ENCODE data around the gene LRRC26.

DNA sequence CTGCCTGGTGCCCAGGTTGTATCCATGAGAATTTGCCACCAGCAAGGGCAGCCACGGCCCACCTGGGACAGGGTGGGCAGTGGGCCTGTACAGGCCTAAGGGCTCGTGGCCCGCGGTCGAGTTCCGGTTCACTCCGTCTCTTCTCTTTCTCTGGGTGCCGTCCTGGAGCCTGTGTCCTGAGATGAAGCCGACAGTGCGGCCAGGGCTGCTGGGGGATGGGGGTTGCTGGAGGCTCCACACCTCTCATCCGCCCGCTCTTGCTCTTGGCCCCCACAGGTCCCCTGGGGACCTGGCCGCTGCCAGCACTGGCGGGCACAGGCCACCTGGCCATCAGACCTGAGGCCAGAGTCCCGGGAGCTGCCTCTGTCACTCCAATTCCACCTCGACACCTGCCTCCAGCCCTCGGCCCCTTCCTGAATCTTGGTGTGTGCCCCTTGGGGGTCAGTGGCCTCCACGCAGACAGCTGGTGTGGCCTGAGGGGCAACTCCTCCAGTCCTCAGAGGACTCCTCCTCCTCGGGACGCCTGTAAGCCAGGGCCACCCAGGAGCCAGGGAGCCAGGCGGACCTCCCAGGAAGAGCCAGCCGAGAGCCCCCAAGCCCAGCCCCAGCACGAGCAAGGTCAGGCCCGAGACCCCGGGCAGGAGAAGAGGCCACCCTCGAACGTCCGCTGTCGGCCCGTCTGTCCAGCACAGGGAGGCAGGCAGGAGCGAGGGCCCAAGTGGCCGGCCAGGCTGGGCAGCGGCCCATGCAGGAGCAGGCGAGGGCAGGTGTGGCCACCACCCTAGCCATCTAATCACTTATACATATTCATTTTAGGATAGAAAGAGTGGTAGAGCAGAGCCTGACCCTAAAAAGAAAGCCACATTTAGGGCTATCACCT, 5.2 kb downstream of the LRRC26 start:
- TF ChIP-seq CTCF (IDR thresholded peaks at IDR 0.05; ENCODE audit: insufficient read depth, low read length) (no peak), POLR2AphosphoS5 (IDR thresholded peaks at IDR 0.05; ENCODE audit: low read depth) (no peak), GABPA (IDR thresholded peaks at IDR 0.05; ENCODE audit: low read depth) (no peak)
- TF ChIP-seq, protein P1, sequence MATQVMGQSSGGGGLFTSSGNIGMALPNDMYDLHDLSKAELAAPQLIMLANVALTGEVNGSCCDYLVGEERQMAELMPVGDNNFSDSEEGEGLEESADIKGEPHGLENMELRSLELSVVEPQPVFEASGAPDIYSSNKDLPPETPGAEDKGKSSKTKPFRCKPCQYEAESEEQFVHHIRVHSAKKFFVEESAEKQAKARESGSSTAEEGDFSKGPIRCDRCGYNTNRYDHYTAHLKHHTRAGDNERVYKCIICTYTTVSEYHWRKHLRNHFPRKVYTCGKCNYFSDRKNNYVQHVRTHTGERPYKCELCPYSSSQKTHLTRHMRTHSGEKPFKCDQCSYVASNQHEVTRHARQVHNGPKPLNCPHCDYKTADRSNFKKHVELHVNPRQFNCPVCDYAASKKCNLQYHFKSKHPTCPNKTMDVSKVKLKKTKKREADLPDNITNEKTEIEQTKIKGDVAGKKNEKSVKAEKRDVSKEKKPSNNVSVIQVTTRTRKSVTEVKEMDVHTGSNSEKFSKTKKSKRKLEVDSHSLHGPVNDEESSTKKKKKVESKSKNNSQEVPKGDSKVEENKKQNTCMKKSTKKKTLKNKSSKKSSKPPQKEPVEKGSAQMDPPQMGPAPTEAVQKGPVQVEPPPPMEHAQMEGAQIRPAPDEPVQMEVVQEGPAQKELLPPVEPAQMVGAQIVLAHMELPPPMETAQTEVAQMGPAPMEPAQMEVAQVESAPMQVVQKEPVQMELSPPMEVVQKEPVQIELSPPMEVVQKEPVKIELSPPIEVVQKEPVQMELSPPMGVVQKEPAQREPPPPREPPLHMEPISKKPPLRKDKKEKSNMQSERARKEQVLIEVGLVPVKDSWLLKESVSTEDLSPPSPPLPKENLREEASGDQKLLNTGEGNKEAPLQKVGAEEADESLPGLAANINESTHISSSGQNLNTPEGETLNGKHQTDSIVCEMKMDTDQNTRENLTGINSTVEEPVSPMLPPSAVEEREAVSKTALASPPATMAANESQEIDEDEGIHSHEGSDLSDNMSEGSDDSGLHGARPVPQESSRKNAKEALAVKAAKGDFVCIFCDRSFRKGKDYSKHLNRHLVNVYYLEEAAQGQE (IDR thresholded peaks at IDR 0.05; ENCODE audit: insufficient replicate concordance, low read depth), result no peak

Measured in HL-60 (cell line).